K562 (cell line): ENCODE data around the gene TCTN3. TPM values are rescaled to one million over a fixed set of nuclear protein-coding genes. Genes with fewer than 3 reads are reported as not detected.

ENCODE experiments used
- ATAC-seq: fragments of 200-7000 bp; cut with Tn5 transposase; 3 replicates; pipeline ENCODE4 v1.9.1; 2020; ENCODE audit warnings: moderate library complexity
- BruUV-seq: library from RNA; stranded (reverse); fragments of 400-500 nt; replicated peaks from 2 replicates; lab custom pipeline; 2021; lab: Mats Ljungman, UMichigan
- CTCF ChIA-PET: fragments of 300-600 bp; formaldehyde crosslinking; extraction: SDS; loops from one replicate; lab custom pipeline; 2021; ENCODE audit warnings: low intra/inter-chr PET ratio; lab: Yijun Ruan, JAX
- POLR2A ChIA-PET: fragments of 300-600, 350-650 bp; sonication (Branson Sonifier 250); formaldehyde crosslinking; extraction: SDS; loops from one replicate; lab custom pipeline; 2021; ENCODE audit warnings: antibody characterized with exemption, inconsistent platforms; lab: Yijun Ruan, JAX
- DNase-seq, 4 experiments: peaks; one replicate each; pipeline versions ENCODE4 v3.0.0 to v3.0.0-alpha.2; 2011 to 2018; ENCODE audit warnings: low spot score in 3 of 4, mixed read lengths in 3 of 4; ENCODE audit errors: extremely low read depth in 1 of 4
- FAIRE-seq: peaks from 2 replicates; lab custom pipeline; 2011; peaks lifted over from hg19 to GRCh38; lab: Jason Lieb, UNC
- H2AFZ ChIP-seq: 2 replicates; pipeline ENCODE4 v1.6.0; 2011; ENCODE audit warnings: low read depth, low read length, control low read depth, inconsistent platforms
- H3K27ac ChIP-seq: fragments of 200-600 bp; 3 replicates; pipeline ENCODE4 v1.8.0; 2011; ENCODE audit warnings: low read depth, mild to moderate bottlenecking, control low read depth, inconsistent platforms, low read length, moderate library complexity, mixed read lengths; ENCODE audit errors: extremely low read depth
- H3K27me3 ChIP-seq, 2 experiments: fragments of 300-600 bp in 1 of 2; 2 replicates in 1 of 2; 3 replicates in 1 of 2; pipeline versions ENCODE4 v1.6.0 to v1.8.0; 2011; ENCODE audit warnings: inconsistent platforms in 2 of 2, low read length in 2 of 2, mild to moderate bottlenecking in 1 of 2, mixed read lengths in 1 of 2, moderate library complexity in 1 of 2; ENCODE audit not compliant: control insufficient read depth in 2 of 2, insufficient read depth in 2 of 2
- H3K36me3 ChIP-seq: fragments of 300-600 bp; 3 replicates; pipeline ENCODE4 v1.8.0; 2011; ENCODE audit warnings: mild to moderate bottlenecking, low read length, inconsistent platforms; ENCODE audit not compliant: control insufficient read depth, insufficient read depth
- H3K4me1 ChIP-seq, 2 experiments: fragments of 200-600 bp in 1 of 2; replicated peaks in 1 of 2; 2 replicates in 1 of 2; 3 replicates in 1 of 2; pipeline versions ENCODE4 v1.5.1 to v1.8.0; 2011; ENCODE audit warnings: inconsistent platforms in 2 of 2, low read length in 2 of 2, mild to moderate bottlenecking in 1 of 2, mixed read lengths in 1 of 2, moderate library complexity in 1 of 2; ENCODE audit not compliant: control insufficient read depth in 2 of 2, insufficient read depth in 2 of 2
- H3K4me2 ChIP-seq: 2 replicates; pipeline ENCODE4 v1.6.1; 2011; ENCODE audit warnings: low read length, control low read depth, inconsistent platforms, mixed read lengths; ENCODE audit not compliant: insufficient read depth
- H3K4me3 ChIP-seq: fragments of 200-600 bp; sonication (generic), shearing (Covaris generic); 2 replicates; pipeline ENCODE4 v1.5.1; 2016; ENCODE audit warnings: control low read depth, inconsistent platforms
- H3K79me2 ChIP-seq: fragments of 200-600 bp; 3 replicates; pipeline ENCODE4 v1.8.0; 2011; ENCODE audit warnings: low read length, inconsistent platforms; ENCODE audit not compliant: control insufficient read depth, insufficient read depth
- H3K9ac ChIP-seq, 2 experiments: 2 replicates each; pipeline versions ENCODE4 v1.6.0 to v1.6.1; 2011; ENCODE audit warnings: low read depth in 2 of 2, low read length in 2 of 2, control low read depth in 1 of 2, inconsistent platforms in 1 of 2, mild to moderate bottlenecking in 1 of 2, mixed read lengths in 1 of 2; ENCODE audit not compliant: insufficient read depth in 1 of 2
- H3K9me1 ChIP-seq: one replicate; pipeline ENCODE4 v1.6.0; 2011; ENCODE audit warnings: inconsistent platforms, mild to moderate bottlenecking, low read length, moderate library complexity; ENCODE audit not compliant: control insufficient read depth, insufficient read depth
- H3K9me3 ChIP-seq: replicated peaks from 2 replicates; pipeline ENCODE4 v1.5.1; 2011; ENCODE audit warnings: low read depth, low read length, inconsistent platforms; ENCODE audit not compliant: control insufficient read depth, insufficient read depth
- H4K20me1 ChIP-seq: replicated peaks from 2 replicates; pipeline ENCODE4 v1.6.1; 2011; ENCODE audit warnings: low read length, inconsistent platforms, mixed read lengths; ENCODE audit not compliant: control insufficient read depth, insufficient read depth
- EHMT2 ChIP-seq: fragments of 450-650 bp; IDR thresholded peaks from 2 replicates; pipeline ENCODE4 v1.6.1; 2018; ENCODE audit warnings: antibody characterized with exemption
- ERF ChIP-seq: fragments of 450-650 bp; formaldehyde crosslinking; IDR thresholded peaks from 2 replicates; pipeline ENCODE4 v1.4.0; 2020; ENCODE audit warnings: mild to moderate bottlenecking, mixed read lengths
- HNRNPLL ChIP-seq: fragments of 200-400 bp; formaldehyde crosslinking; IDR thresholded peaks from 2 replicates; pipeline ENCODE4 v1.6.1; 2017; ENCODE audit warnings: low read length, low read depth, mild to moderate bottlenecking; ENCODE audit not compliant: poor library complexity, severe bottlenecking
- SPI1 ChIP-seq: IDR thresholded peaks from 2 replicates; pipeline ENCODE4 v1.6.1; 2011; ENCODE audit warnings: low read depth, low read length, control low read depth, borderline replicate concordance
- TRIM28 ChIP-seq: fragments of 450-650 bp; IDR thresholded peaks from 2 replicates; pipeline ENCODE4 v1.6.1; 2017
- ZNF197 ChIP-seq: fragments of 200-800 bp; sonication (Bioruptor generic); IDR thresholded peaks from 2 replicates; pipeline ENCODE4 v1.6.1; 2016; ENCODE audit warnings: low read depth, missing genetic modification characterization, missing compliant biosample characterization
- WGBS: fragments of 100-300 bp; shearing (Covaris generic); methylation state at CpG from one replicate; pipeline ENCODE4 v1.1.6; 2016; ENCODE audit warnings: low coverage, mixed read lengths; ENCODE audit not compliant: insufficient coverage; ENCODE audit errors: missing lambda C conversion rate; 5-methylcytosine and 5-hydroxymethylcytosine counted together
- in situ Hi-C: fragments of 300-500 bp; cut with MboI; formaldehyde crosslinking; loops from 4 replicates; pipeline ENCODE4 v1.15.0; 2018; ENCODE audit warnings: inconsistent platforms, mixed read lengths
- intact Hi-C: fragments of 100-400 bp; cut with micrococcal nuclease; formaldehyde crosslinking; loops from 2 replicates; pipeline ENCODE4 v1.14.2; 2022
- polyA plus RNA-seq, 8 experiments: library from polyadenylated mRNA; depleted of rRNA in 4 of 8; stranded (reverse) in 5 of 8; unstranded in 3 of 8; fragments of >200 nt; fragmentation: Nextera tagmentation in 2 of 8; fragmentation: Illumina TruSeq in 1 of 8; extraction: Ambion mirVana in 2 of 8; extraction: Trizol in 1 of 8; gene quantifications; 2 replicates each; pipeline versions ENCODE4 v1.2.1 to v1.2.3, GENCODE V29; 2011 to 2014; ENCODE audit warnings: inconsistent platforms in 1 of 8, missing spikeins in 1 of 8
- total RNA-seq, 7 experiments: library from RNA; depleted of rRNA in 6 of 7; stranded (reverse); fragments of >200 nt in 6 of 7; fragmentation: Illumina TruSeq in 2 of 7; extraction: Trizol in 2 of 7; gene quantifications; 2 replicates each; pipeline versions ENCODE4 v1.2.1 to v1.2.3, GENCODE V29; 2011 to 2021; ENCODE audit warnings: low replicate concordance in 1 of 7

The TCTN3 gene
- total and polyA plus RNA-seq, 9 of the 15 experiments (the other 6 are each of a cell fraction or from before 2014, with no cell fraction given) = 10.4 to 25.8 (median 16.3) TPM

DNA sequence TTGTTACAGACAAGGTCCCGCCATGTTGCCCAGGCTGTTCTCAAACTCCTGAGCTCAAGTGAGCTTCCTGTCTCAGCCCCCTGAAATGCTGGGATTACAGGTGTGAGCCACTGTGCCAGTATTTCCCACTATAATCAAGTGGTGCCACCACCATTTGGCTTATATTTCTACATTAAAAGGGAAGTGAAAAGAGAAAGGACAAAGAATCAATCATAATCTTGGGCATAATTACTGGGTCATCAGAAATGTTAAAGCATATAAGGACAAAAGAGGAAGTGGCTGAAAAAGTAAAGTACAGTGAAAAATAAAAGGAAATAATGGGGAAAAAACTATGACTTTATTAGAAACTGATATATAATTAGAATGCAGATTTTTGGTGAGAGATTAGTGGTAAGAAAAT lies 36.5 kb upstream of the TCTN3 start:
- TF ChIP-seq HNRNPLL (no peak), ZNF197 (CRISPR knock-in tag) (no peak), SPI1 (peak; percentile 83), EHMT2 (no peak), TRIM28 (no peak), ERF (CRISPR knock-in tag) (no peak)
- Histone ChIP-seq H3K9me3 (peaks cover 2% of the 10 kb centered on the region; the same call in 1 of the 2 replicates), H3K9ac (no peak overlapping the region), H3K36me3 (no peaks in the 10 kb centered on the region), H3K79me2 (no peaks in the 10 kb centered on the region), H3K4me1 (no peaks in the 10 kb centered on the region; a peak in 1 of 5 replicates), H3K9me1 (no peaks in the 10 kb centered on the region), H4K20me1 (no peaks in the 10 kb centered on the region), H3K27me3 (no peaks in the 10 kb centered on the region), H3K4me3 (no peak overlapping the region), H2AFZ (peak overlapping the region; percentile 72), H3K4me2 (no peak overlapping the region), H3K27ac (no peak overlapping the region)
- no CpG with 5 or more reads among the region's 1 CpG for WGBS
- DNase-seq (no peak), ATAC-seq (no peak), FAIRE-seq (no peak)
- BruUV-seq = no TSS peak
- intact Hi-C loops = no loop called here
- in situ Hi-C loops = no loop called here
- ChIA-PET POLR2A (no interaction called here), CTCF (no interaction called here)
